ENCODE measurements around the gene RIMBP2.

RIMBP2 gene

GRCh38 chr12:130347588-130347987, 368.5 kb downstream of the RIMBP2 start:
- no peak for DNase-seq

Measured in femur (tissue), 1 donor.